NCI-H2081 treated with DMSO at 0.1 percent for 48 hours (cell line): ENCODE results near the gene FBXO42.

Experiments used
- DNase-seq: peaks from one replicate; lab custom pipeline; 2025; lab: John Stamatoyannopoulos, UW

The FBXO42 gene

DNA sequence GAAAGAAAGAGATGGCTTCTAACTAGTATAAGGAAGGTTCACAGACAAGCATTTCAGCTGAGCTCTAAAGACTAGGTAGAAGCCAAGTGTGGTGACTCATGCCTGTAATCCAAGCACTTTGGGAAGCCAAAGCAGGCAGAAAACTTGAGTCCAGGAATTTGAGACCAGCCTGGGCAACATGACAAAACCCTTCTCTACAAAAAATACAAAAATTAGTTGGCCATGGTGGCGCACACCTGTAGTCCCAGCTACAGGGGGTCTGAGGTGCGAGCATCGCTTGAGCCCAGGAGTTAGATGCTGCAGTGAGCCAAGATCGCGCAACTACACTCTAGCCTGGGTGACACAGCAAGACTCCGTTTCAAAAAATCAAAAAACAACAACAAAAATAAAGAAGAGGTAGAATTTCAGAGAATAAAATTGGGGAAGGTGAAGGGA lies 27.8 kb downstream of the FBXO42 start:
- DNase-seq: no peak

DNA sequence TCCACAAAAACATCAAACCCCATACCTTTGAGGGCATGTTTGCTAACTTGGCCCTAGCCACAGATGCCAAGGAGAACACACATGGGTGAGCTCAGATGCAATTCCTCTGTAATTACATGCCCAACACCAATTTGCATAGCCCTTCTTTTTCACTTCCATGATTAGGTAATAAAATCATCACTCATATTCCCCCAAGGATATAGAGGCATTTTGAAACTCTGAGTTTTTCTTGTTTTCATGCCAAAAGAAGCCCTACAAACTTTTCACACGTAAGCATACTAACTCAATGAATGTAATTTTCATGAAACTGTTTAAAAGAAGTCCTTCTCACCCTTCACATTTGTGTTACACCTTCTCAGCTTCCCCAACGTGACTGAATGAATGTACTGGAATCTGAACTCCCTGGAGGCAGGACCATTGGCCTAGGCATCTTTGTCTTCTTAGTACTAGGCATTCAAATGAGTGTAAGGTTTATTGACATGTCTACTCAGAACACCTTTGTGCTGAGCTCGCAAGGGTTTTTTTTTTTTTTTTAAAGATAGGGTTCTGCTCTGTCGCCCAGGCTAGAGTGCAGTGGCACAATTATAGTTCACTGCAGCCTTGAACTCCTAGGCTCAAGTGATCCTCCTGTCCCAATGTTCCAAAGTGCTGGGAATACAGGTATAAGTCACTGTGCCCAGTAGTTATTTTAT lies 31.0 kb downstream of the FBXO42 start:
- DNase-seq: no peak

DNA sequence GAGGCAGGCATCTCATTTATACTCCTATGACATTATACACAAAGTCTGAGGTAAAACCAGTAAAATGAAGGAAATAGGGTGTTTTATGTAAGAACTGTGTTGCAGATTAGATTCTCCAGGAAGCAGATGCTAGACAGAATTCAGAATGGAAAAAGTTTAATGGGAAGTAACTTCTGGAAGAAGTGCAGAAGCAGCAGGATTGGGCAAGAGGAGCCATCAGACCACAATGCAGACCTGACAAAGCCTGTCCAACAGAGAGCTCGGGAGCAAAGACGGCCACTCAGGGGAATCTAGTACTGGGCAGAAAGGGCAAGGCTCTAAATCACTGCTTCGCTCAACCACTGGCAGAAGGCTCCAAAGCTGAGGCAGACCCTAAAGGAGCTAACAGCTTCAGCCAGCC lies 33.7 kb downstream of the FBXO42 start:
- no peak for DNase-seq

DNA sequence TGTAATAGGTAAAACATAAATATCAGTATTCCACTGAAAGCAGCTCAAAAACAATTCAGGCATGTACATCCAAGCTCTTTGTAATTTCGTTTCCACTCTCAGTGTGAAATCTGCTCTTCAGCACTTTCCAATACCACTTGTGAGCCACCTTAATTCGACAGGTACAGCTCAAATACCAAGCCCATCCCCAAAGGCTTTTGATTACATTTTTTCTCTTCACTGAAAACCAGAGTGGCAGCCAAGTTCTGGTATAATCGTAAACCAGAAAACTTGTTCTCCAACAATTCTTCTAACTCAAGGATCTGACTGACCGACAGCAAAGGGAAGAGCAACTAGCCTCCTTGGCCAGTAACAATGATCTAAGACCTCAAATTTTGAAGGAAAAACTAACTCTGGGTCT lies 36.8 kb downstream of the FBXO42 start:
- no peak for DNase-seq

DNA sequence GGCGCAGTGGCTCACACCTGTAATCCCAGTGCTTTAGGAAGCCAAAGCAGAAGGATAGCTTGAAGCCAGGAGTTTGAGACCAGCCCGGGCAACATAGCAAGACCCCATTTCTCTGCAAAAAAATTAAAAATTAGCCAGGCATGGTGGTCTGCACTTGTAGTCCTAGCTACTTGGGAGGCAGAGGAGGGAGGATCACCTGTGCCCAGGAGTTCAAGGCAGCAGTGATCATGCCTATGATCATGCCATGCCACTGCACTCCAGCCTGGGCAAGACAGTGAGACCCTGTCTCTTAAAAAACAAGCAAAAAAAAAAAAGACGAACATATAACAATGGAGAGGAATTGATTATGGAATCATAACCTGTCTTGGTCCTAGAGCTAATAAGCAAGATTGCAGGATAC lies 45.1 kb downstream of the FBXO42 start:
- DNase-seq: no peak

DNA sequence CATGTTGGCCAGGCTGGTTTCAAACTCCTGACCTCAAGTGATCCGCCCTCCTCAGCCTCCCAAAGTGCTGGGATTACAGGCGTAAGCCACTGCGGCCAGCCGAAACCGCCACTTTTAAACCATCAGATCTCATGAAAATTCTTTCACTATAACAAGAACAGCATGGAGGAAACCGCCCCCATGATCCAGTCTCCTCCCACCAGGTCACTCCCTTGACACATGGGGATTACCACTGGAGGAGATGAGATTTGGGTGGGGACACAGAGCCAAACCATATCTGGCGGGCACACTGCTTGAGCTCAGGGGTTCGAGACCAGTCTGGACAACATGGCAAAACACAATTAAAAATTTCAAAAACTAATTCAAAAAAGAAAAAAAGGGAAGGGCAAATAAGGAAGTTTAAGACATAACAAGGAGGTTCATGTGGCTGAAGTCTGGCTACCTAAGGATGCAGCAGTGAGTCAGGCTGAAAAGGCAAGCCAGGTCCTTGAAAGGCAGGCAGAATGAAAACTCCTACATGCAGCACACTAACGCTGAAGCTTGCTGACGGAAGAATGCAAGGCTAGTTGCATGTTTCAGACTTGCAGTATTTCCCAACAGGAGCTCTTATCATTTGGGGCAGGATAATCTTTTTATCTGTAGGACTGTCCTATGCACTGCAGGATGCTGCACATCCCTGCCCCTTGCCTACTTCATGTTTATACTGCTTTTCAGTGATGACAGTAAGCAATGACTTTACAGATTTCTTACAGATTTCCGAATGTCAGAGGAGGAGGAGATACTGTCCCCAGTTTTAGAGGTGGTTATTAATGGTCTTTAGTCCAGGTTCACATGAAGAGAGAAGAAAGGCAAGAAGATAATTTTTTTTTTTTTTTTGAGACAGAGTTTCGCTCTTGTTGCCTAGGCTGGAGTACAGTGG lies 49.3 kb downstream of the FBXO42 start:
- no peak for DNase-seq

DNA sequence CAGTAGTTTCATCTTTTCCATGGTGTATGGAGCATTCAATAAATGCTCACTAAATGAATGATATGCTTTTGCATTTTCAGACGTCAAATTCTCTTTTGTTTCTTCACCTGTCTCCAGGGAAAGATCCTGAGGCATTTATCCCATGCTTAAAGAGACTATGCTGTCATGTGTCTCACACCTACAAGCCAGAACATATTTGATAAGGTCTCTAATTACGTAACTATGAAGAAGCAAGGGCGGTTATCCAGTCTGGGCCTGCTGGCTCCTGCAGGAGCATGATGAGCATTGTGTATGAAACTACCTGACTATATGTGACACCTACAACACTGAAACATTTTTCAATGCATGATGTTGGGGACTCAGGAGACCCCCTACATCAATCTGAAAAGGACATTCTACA lies 51.8 kb downstream of the FBXO42 start:
- DNase-seq: no peak

DNA sequence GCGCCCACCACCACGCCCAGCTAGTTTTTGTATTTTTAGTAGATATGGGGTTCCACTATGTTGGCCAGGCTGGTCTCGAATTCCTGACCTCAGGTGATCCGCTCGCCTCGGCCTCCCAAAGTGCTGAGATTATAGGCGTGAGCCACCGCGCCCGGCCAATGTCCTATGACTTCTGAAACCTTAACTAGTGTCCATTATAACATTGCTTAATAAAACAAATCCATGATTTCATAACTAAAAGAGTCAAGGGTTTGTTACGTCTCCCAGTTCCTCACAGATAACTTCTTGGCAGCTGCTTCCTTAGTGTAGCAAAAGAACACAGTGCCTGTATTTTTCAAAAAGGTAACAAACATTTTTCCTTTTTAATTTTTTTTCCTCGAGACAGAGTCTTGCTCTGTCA lies 53.6 kb downstream of the FBXO42 start:
- no peak for DNase-seq

DNA sequence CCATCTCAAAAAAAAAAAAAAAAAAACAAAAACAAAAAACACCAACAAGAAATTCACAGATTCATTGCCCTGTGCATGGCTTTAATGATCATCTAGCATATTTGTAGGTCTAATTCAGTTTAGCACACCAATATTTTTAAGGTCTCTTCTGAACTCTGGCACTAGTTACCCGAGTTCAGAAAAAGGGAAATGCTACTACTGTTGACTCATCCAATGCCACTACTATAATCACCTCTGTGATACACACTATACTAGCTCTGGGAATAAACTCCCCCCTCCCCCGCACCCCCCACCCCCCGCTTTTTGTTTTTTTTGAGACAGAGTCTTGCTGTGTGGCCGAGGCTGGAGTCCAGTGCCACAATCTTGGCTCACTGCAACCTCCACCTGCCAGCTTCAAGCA lies 55.6 kb downstream of the FBXO42 start:
- DNase-seq: no peak

DNA sequence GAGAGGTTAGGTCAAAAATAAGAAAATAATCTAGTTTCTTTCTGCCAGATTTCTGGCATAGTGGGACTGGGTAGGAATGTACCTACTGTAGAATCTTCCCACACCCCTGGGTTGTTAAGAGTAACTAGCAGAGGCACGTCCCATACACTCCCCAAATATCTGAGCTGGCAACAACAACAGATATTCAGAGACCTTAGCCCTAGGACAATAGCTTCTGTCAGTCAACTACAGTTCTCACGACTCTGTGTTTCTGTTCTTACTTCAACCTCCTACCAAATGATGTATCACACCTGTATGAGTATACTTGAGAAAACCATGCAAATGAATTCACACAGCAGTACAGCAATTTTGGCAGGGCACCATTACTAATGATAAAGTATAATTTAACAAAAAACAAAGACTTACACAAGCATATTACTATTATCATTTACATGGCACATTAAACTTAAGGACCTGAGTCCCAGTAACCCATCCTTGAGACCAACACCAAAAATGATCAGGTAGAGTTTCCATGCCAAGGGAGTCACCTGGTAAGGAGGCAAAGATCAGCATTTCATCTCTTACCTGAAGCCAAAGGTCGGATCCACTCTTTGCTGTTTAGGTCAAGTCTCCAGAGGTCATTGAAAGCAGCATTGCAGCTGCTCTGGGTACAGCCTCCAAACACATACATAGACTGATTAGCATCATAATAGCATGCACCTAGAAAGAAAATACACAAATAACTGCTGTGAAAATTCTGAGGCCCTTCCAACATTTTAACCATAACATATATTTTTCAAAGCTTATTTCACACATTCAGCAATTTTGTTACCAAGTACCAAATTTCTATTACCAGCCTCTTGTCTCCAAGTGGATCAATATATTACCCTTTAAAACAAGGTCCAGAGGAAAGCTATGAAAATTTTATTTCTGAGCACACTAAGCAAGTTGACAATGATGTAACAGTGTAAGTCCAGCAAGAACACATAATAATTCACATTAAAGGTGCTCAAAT lies 57.8 kb downstream of the FBXO42 start:
- no peak for DNase-seq

DNA sequence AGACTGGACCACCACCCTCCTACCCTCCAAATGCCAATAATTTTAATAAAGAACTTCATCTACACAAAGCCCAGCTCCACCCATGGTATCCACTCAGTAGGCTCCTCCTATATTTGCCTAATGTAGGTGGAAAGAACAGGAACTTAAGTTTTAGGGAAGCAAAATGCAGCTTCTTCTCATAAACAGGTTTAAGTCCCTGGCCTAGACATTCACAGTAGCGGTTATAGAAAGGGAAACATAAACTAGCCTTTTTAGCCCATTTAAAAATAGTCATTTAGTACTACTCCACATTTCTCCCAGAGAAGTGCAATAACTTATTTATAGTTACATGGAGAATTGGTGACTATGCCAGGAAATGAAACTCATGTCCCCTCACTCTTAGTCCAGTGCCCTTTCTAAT lies 58.7 kb downstream of the FBXO42 start:
- DNase-seq: no peak

DNA sequence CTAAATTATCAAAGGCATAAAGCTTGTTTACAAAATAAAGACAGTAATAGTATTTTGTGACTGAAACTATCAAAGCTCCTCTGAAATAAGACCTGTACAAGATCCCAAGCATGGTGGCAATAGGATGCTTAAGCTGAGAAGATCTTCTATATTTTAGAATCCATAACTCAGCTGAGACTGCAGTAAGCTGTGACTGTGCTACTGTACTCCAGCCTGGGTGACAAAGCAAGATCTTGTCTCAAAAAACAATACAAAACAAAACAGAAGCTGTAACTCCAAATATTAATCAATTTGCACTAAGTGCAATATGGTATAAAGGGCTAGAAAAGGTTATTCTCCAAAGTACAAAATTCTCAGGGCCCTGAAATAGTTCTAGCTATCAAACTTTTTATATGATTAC lies 59.5 kb downstream of the FBXO42 start:
- no peak for DNase-seq

DNA sequence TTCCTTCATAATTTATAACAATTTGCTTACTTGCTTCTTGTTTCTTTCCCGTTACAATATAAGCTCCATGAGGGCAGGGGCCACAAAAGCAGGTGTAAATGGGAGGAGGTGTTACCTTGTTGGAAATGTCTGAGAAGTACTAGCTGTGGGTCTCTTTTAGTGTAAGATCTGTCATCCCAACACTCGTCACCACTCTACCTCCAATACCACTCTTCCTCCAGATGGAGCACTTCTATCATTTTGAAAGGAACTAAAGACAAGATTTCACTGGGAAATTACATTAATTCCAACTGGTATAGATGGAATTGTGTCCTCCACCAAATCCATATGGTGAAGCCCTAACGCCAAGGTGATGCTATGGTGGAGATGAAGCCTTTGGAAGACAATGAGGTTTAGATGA lies 62.3 kb downstream of the FBXO42 start:
- DNase-seq: no peak

DNA sequence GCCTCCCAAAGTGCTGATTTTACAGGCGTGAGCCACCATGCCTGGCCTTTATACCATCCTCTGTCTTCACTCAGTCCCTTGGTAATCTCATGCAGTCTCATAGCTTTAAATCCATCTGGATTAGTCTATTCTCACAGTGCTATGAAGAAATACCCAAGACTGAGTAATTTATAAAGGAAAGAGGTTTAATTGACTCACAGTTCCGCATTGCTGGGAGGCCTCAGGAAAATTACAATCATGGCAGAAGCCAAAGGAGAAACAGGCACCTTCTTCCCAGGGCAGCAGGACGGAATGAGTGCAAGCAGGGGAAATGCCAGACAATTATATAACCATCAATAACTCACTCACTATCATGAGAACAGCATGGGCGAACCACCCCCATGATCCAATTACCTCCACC lies 66.2 kb downstream of the FBXO42 start:
- no peak for DNase-seq

DNA sequence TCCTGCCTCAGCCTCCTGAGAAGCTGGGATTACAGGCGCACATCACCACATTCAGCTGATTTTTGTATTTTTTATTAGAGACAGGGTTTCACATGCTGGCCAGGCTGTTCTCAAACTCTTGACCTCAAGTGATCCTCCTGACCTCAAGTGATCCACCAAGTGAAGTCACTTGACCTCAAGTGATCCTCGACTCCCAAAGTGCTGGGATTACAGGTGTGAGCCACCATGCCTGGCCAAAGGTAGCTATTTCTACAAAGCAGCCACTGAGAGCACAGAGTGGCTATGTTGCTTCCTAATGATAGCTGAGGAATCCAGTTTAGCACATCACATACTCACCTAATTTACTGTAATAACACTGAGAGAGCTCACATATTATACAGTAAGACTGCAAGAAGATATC lies 70.5 kb downstream of the FBXO42 start:
- no peak for DNase-seq

DNA sequence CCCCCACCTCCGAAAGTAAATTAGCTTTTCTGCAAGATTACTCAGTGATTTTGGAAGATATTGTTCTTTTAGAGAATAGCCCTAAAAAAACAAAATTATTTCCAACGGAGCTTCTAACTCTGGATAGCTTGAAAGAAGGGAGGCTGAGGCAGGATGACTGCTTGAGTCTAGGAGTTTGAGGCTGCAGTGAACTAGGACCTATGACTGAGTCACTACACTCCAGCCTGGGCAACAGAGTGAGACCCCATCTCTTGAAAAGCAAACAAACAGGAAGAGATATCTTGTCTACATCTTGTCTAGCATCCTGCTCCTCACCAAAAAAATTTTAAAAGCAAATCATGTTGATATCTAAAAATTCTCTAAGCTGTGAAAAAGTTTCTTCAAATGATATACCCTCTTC lies 73.1 kb downstream of the FBXO42 start:
- no peak for DNase-seq

DNA sequence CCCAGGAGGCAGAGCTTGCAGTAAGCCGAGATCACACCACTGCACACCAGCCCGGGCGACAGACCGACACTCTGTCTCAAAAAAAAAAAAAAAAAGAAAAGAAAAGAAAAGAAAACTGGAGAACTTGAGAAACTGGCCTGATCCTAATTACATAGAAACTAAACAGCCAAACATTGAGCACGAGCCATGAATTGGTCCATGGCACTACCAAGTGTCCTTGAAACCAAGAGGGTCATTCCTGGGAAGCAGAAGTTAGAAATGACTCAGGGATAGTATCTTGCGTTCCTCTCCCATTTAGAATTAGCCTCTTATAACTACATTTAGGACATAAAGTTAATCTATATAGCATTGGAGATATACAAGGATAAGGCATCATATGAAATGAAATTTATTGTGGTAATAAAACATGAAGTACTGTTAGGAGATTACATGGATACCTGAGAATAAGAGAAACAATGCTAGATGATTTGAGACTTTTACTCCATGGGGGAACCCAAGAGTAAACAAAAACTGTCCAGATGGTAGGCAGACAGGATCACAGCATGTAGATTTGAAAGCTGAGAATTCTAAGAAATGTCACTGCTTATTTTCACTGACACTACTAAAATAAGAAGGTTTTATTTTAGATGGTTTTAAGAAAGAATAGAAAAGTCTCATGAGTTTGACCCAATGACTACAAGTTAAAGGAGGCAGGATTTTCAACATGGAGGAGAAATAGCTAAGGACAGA lies 75.8 kb downstream of the FBXO42 start:
- DNase-seq: no peak

DNA sequence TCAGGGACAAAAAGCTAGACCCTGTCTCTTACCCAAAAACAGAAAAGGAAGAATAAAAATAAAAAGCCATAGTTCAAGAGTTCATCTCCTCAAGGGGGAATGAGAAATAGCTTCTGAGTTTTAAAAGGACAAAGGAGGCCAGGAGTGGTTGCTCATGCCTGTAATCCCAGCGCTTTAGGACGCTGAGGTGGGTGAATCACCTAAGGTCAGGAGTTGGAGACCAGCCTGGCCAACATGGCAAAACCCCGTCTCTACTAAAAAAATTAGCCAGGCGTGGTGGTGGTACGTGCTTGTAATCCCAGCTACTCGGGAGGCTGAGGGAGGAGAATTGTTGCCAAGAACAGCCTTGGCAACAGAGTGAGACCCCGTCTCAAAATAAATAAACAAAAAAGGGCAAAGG lies 76.7 kb downstream of the FBXO42 start:
- DNase-seq: no peak

DNA sequence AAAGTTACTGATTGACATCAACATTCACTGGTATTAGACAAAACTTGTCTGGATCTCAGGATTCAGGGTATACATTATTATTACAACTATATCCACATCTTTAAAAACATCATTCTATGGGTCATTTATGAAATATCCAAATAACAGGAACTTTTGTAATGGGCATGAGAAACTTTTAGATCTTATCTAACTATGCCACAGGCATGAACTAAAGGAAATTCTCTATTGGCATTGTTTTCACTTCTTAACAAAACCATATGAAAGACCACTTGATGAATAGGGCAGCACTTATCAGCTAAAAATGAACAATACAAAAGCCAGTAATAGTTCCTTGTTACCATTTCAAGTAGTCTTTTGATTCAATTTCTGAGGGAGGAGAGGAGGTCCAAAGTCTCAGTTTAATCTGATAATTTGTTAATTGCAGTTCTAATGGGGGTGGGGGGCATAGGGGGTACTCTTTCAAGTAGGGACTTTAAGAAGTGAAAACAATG lies 84.5 kb downstream of the FBXO42 start:
- no peak for DNase-seq

DNA sequence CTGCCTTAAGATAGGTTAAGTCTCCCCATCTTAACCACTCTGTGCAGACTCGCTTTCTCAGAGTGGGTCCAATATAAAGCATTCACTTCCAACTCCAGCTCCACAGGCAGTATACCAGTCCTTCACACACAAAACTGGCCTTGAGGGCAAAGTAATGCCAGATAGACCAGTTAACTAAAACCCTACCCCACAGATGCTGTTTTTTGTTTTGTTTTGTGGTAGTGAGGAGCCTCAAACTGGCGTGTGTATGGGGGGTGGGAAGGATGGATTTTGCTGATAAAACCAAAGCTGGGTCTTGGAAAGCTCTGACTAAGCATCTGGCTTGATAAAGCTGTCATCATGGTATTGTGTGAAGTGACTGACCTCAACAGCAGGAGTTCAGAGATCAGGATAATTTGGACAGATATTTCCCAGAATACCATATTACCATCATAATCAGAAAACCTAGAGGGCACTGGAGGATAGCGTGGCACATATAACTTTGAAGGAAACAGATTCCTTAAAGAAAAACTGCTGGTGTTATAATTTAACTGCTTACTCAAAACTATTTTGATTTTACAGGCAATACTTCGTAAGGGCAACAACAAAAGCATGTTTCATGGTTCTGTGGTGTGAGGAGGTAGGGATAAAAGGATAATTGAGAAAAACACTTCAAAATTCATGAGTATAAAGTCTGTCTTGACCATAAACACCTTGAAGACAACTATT lies 85.7 kb downstream of the FBXO42 start:
- no peak for DNase-seq

DNA sequence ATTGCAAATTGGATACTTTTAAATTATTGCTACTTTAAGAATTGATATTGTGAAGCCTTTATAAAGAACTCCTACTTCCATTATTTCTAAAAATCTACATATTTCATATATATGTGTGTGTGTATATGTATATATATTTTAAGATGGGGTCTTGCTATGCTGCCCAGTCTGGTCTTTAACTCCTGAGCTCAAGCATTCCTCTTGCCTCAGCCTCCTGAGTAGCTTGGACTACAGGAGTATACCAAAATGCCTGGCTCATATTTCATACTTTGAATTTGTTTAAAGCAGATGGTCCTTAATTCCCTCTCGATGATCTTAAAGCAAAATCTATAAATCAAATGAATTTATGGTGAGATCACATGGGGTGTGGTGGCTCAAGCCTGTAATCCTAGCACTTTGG lies 90.2 kb downstream of the FBXO42 start:
- DNase-seq: no peak
